GM11168 (cell line): ENCODE results near the gene PLEKHS1.
"Not testable (repeated sequence)": the region's sequence is repeated elsewhere in the genome, so short reads cannot be mapped to it uniquely, and the experiment has no call there.

ENCODE experiments used
- in situ Hi-C: fragments of 300-500 bp; cut with MboI; formaldehyde crosslinking; loops from one replicate; pipeline ENCODE4 v1.12.0; 2022; ENCODE audit warnings: low sequenced_read_pairs; ENCODE audit not compliant: unreplicated experiment

The PLEKHS1 gene

GRCh38 chr10:113739031-113739430 lies 12.5 kb upstream of the PLEKHS1 start:
- in situ Hi-C loops, result no loop called here

- in situ Hi-C loops, result no loop called here
Measured at GRCh38 chr10:113739577-113739976, 11.9 kb upstream of the PLEKHS1 start.

GRCh38 chr10:113740850-113741249 lies 10.6 kb upstream of the PLEKHS1 start:
- in situ Hi-C loops, result no loop called here

- in situ Hi-C loops, result no loop called here
Measured at GRCh38 chr10:113742466-113742865, 9.0 kb upstream of the PLEKHS1 start.

GRCh38 chr10:113743594-113743993 lies 7.9 kb upstream of the PLEKHS1 start:
- in situ Hi-C loops, result no loop called here

- in situ Hi-C loops, result no loop called here
Measured at GRCh38 chr10:113745374-113745773, 6.1 kb upstream of the PLEKHS1 start.

- in situ Hi-C loops, result no loop called here
Measured at GRCh38 chr10:113746217-113746957, 5.1 kb upstream of the PLEKHS1 start.

- in situ Hi-C loops, result no loop called here
Measured at GRCh38 chr10:113752553-113752952, 1.1 kb downstream of the PLEKHS1 start.

GRCh38 chr10:113753020-113753692 lies 1.7 kb downstream of the PLEKHS1 start:
- in situ Hi-C loops, result no loop called here

GRCh38 chr10:113754125-113754524 lies 2.6 kb downstream of the PLEKHS1 start:
- in situ Hi-C loops, result no loop called here

GRCh38 chr10:113754768-113755167 lies 3.3 kb downstream of the PLEKHS1 start:
- in situ Hi-C loops, result no loop called here

GRCh38 chr10:113756940-113757543 lies 5.6 kb downstream of the PLEKHS1 start:
- in situ Hi-C loops, result no loop called here

- in situ Hi-C loops, result no loop called here
Measured at GRCh38 chr10:113762083-113762482, 10.6 kb downstream of the PLEKHS1 start.

GRCh38 chr10:113764582-113764981 lies 13.1 kb downstream of the PLEKHS1 start:
- in situ Hi-C loops, result no loop called here

- in situ Hi-C loops, result no loop called here
Measured at GRCh38 chr10:113765910-113766309, 14.4 kb downstream of the PLEKHS1 start.

GRCh38 chr10:113767222-113767621 lies 15.7 kb downstream of the PLEKHS1 start:
- in situ Hi-C loops, result no loop called here

- in situ Hi-C loops, result no loop called here
Measured at GRCh38 chr10:113770346-113770745, 18.9 kb downstream of the PLEKHS1 start.

- in situ Hi-C loops, result not testable (repeated sequence)
Measured at GRCh38 chr10:113771131-113771530, 19.6 kb downstream of the PLEKHS1 start.

GRCh38 chr10:113775686-113776294 lies 24.3 kb downstream of the PLEKHS1 start:
- in situ Hi-C loops, result no loop called here

GRCh38 chr10:113776553-113776952 lies 25.1 kb downstream of the PLEKHS1 start:
- in situ Hi-C loops, result no loop called here

- in situ Hi-C loops, result no loop called here
Measured at GRCh38 chr10:113780681-113781250, 29.3 kb downstream of the PLEKHS1 start.
